Measurements from ENCODE around the gene LAX1.

Gene LAX1

GRCh38 chr1:203771901-203772301 lies 6.9 kb downstream of the LAX1 start:
- TF ChIP-seq SIN3A (IDR thresholded peaks at IDR 0.05; ENCODE audit: borderline replicate concordance, insufficient read depth, low read length) (no peak), REST (IDR thresholded peaks at IDR 0.05; ENCODE audit: insufficient read depth in 1 of 2, low read depth in 2 of 2, low read length in 2 of 2) (no peak), FOXP2 (optimal IDR thresholded peaks at IDR 0.05; ENCODE audit: borderline replicate concordance, extremely low read depth, extremely low read length, insufficient read depth) (no peak), TAF1 (IDR thresholded peaks at IDR 0.05; ENCODE audit: borderline replicate concordance, insufficient read depth, low read length) (no peak), POLR2AphosphoS5 (IDR thresholded peaks at IDR 0.05; ENCODE audit: low read depth, low read length) (no peak)

- TF ChIP-seq SIN3A (IDR thresholded peaks at IDR 0.05; ENCODE audit: borderline replicate concordance, insufficient read depth, low read length) (no peak), FOXP2 (optimal IDR thresholded peaks at IDR 0.05; ENCODE audit: borderline replicate concordance, extremely low read depth, extremely low read length, insufficient read depth) (no peak), REST (IDR thresholded peaks at IDR 0.05; ENCODE audit: insufficient read depth in 1 of 2, low read depth in 2 of 2, low read length in 2 of 2) (no peak)
Observed at GRCh38 chr1:203772836-203773235, 7.9 kb downstream of the LAX1 start.

- TF ChIP-seq FOXP2 (optimal IDR thresholded peaks at IDR 0.05; ENCODE audit: borderline replicate concordance, extremely low read depth, extremely low read length, insufficient read depth), result no peak
- no peak for TF ChIP-seq POLR2AphosphoS5 (IDR thresholded peaks at IDR 0.05; ENCODE audit: low read depth, low read length)
- no peak for TF ChIP-seq REST (IDR thresholded peaks at IDR 0.05; ENCODE audit: insufficient read depth in 1 of 2, low read depth in 2 of 2, low read length in 2 of 2)
- TF ChIP-seq SIN3A (IDR thresholded peaks at IDR 0.05; ENCODE audit: borderline replicate concordance, insufficient read depth, low read length), result no peak
- no peak for TF ChIP-seq TAF1 (IDR thresholded peaks at IDR 0.05; ENCODE audit: borderline replicate concordance, insufficient read depth, low read length)
Observed at GRCh38 chr1:203776636-203777035, 11.7 kb downstream of the LAX1 start.

- TF ChIP-seq POLR2AphosphoS5 (IDR thresholded peaks at IDR 0.05; ENCODE audit: low read depth, low read length) (no peak), REST (IDR thresholded peaks at IDR 0.05; ENCODE audit: insufficient read depth in 1 of 2, low read depth in 2 of 2, low read length in 2 of 2) (no peak), SIN3A (IDR thresholded peaks at IDR 0.05; ENCODE audit: borderline replicate concordance, insufficient read depth, low read length) (no peak), FOXP2 (optimal IDR thresholded peaks at IDR 0.05; ENCODE audit: borderline replicate concordance, extremely low read depth, extremely low read length, insufficient read depth) (no peak), TAF1 (IDR thresholded peaks at IDR 0.05; ENCODE audit: borderline replicate concordance, insufficient read depth, low read length) (no peak)
Observed at GRCh38 chr1:203777596-203777995, 12.6 kb downstream of the LAX1 start.

GRCh38 chr1:203778146-203778545 lies 13.2 kb downstream of the LAX1 start:
- no peak for TF ChIP-seq REST (IDR thresholded peaks at IDR 0.05; ENCODE audit: insufficient read depth in 1 of 2, low read depth in 2 of 2, low read length in 2 of 2)
- no peak for TF ChIP-seq TAF1 (IDR thresholded peaks at IDR 0.05; ENCODE audit: borderline replicate concordance, insufficient read depth, low read length)
